HG03521 (cell line): Measurements from ENCODE around the gene FITM1.
"Not testable (repeated sequence)": the region's sequence is repeated elsewhere in the genome, so short reads cannot be mapped to it uniquely, and the experiment has no call there.

ENCODE experiments used
- ATAC-seq: cut with Tn5 transposase; IDR thresholded peaks from one replicate; pipeline ENCODE4 v1.9.1; 2021; ENCODE audit warnings: mild to moderate bottlenecking, moderate library complexity; ENCODE audit not compliant: unreplicated experiment

FITM1 gene

GRCh38 chr14:24098229-24098926, 32.1 kb upstream of the FITM1 start:
- no peak for ATAC-seq

- ATAC-seq: no peak
Measured at GRCh38 chr14:24098927-24099813, 31.3 kb upstream of the FITM1 start.

- no peak for ATAC-seq
Measured at GRCh38 chr14:24100197-24100981, 30.1 kb upstream of the FITM1 start.

GRCh38 chr14:24100982-24101494, 29.4 kb upstream of the FITM1 start:
- no peak for ATAC-seq

- no peak for ATAC-seq
Measured at GRCh38 chr14:24102357-24103048, 28.0 kb upstream of the FITM1 start.

GRCh38 chr14:24103451-24103850, 27.0 kb upstream of the FITM1 start:
- no peak for ATAC-seq

GRCh38 chr14:24105609-24106239, 24.7 kb upstream of the FITM1 start:
- not testable (repeated sequence) for ATAC-seq

GRCh38 chr14:24106672-24107271, 23.7 kb upstream of the FITM1 start:
- no peak for ATAC-seq

- ATAC-seq: no peak
Measured at GRCh38 chr14:24108336-24108874, 22.1 kb upstream of the FITM1 start.

GRCh38 chr14:24110060-24110459, 20.4 kb upstream of the FITM1 start:
- ATAC-seq: no peak

- no peak for ATAC-seq
Measured at GRCh38 chr14:24110523-24110922, 19.9 kb upstream of the FITM1 start.

GRCh38 chr14:24113379-24113800, 17.1 kb upstream of the FITM1 start:
- ATAC-seq: no peak

GRCh38 chr14:24113801-24114531, 16.5 kb upstream of the FITM1 start:
- peak; percentile 16 for ATAC-seq

- ATAC-seq: peak; percentile 78
Measured at GRCh38 chr14:24114532-24115421, 15.7 kb upstream of the FITM1 start, which contains the start of the genes DCAF11 and NRL. Gene DCAF11, plus strand, starts transcription at chr14:24114777. Its CDS starts 818 bp downstream, at chr14:24115595. Gene NRL, minus strand, starts transcription at chr14:24114949. Its CDS starts 32,101 bp downstream, at chr14:24082848.

- no peak for ATAC-seq
Measured at GRCh38 chr14:24115422-24116127, 14.9 kb upstream of the FITM1 start.

- ATAC-seq: no peak
Measured at GRCh38 chr14:24116128-24116814, 14.2 kb upstream of the FITM1 start.
